Brain microvascular endothelial cell (primary cell): Measurements from ENCODE around the gene TAGLN.

ENCODE experiments used
- DNase-seq: peaks from one replicate; pipeline ENCODE4 v3.0.0-alpha.2; 2020
- H3K27ac ChIP-seq: fragments of 250-450 bp; sonication (Bioruptor Pico); 2 replicates; pipeline ENCODE4 v1.5.1; 2020; ENCODE audit warnings: mild to moderate bottlenecking, moderate library complexity
- H3K27me3 ChIP-seq: fragments of 250-450 bp; sonication (Bioruptor Pico); replicated peaks from 2 replicates; pipeline ENCODE4 v1.5.1; 2020; ENCODE audit warnings: mild to moderate bottlenecking
- H3K36me3 ChIP-seq: fragments of 250-450 bp; sonication (Bioruptor Pico); replicated peaks from 2 replicates; pipeline ENCODE4 v1.5.1; 2020; ENCODE audit warnings: mild to moderate bottlenecking
- H3K4me3 ChIP-seq: 2 replicates; pipeline ENCODE4 v1.5.1; 2011; ENCODE audit warnings: low read depth, mild to moderate bottlenecking, control low read depth, low read length, moderate library complexity
- in situ Hi-C: cut with HindIII; loops from 2 replicates; pipeline ENCODE4 v1.10.0; 2017; ENCODE audit warnings: low sequenced_read_pairs, low pct_ligation_motif_present
- TF ChIP-seq, protein P1 (sequence below): IDR thresholded peaks from 2 replicates; pipeline ENCODE4 v1.5.1; 2011; ENCODE audit warnings: low read depth, mild to moderate bottlenecking, moderate library complexity, low read length, control low read depth, inconsistent platforms; ENCODE audit errors: missing control alignments

TAGLN gene

DNA sequence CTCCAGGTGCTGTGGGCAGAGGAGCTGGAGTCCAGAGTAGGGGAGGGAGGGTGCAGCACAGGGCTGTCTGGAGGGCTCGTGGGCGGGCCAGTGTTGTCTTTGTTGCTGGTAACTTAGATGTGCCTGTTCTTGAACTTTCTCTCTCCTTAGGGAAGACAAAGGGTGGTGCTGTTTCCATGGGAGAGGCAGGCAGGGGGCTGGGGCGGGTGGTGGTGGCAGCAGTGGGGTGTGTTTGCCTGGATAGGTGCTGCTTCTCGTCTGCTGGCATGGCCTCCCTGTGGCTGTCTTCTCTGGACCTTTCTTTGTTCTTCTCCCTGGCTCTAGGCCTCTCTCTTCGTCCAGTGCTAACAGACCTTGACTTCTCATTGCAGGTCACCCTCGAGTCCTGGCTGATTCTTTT is 12.2 kb upstream of the TAGLN start:
- TF ChIP-seq, protein P1, sequence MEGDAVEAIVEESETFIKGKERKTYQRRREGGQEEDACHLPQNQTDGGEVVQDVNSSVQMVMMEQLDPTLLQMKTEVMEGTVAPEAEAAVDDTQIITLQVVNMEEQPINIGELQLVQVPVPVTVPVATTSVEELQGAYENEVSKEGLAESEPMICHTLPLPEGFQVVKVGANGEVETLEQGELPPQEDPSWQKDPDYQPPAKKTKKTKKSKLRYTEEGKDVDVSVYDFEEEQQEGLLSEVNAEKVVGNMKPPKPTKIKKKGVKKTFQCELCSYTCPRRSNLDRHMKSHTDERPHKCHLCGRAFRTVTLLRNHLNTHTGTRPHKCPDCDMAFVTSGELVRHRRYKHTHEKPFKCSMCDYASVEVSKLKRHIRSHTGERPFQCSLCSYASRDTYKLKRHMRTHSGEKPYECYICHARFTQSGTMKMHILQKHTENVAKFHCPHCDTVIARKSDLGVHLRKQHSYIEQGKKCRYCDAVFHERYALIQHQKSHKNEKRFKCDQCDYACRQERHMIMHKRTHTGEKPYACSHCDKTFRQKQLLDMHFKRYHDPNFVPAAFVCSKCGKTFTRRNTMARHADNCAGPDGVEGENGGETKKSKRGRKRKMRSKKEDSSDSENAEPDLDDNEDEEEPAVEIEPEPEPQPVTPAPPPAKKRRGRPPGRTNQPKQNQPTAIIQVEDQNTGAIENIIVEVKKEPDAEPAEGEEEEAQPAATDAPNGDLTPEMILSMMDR: no peak
- peaks cover 49% of the 10 kb centered on the region for H3K36me3 ChIP-seq
- DNase-seq: no peak
- H3K27me3 ChIP-seq: no peaks in the 10 kb centered on the region
- no peak overlapping the region for H3K4me3 ChIP-seq
- no peak overlapping the region for H3K27ac ChIP-seq
- in situ Hi-C loops: no loop called here

DNA sequence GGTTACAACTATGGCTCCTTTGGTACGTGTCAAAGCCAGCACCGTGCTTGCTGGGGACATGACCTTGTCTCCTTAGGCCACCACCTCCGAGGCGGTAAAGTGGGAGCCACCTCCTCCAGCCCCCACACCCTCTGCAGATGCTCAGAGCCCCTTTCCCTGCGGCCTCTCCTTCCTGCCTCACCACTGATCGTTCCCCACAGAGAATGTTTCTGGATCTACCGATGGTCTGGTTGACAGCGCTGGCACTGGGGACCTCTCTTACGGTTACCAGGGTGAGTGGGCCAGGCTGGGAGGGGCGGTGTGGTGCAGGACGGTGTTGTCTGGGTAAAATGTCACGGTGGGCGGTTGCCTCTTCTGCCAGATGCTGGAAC is 11.8 kb upstream of the TAGLN start:
- Histone ChIP-seq H3K36me3 (peaks cover 50% of the 10 kb centered on the region), H3K4me3 (no peak overlapping the region), H3K27ac (no peak overlapping the region), H3K27me3 (no peaks in the 10 kb centered on the region)
- TF ChIP-seq, protein P1: no peak
- no peak for DNase-seq
- in situ Hi-C loops: no loop called here

DNA sequence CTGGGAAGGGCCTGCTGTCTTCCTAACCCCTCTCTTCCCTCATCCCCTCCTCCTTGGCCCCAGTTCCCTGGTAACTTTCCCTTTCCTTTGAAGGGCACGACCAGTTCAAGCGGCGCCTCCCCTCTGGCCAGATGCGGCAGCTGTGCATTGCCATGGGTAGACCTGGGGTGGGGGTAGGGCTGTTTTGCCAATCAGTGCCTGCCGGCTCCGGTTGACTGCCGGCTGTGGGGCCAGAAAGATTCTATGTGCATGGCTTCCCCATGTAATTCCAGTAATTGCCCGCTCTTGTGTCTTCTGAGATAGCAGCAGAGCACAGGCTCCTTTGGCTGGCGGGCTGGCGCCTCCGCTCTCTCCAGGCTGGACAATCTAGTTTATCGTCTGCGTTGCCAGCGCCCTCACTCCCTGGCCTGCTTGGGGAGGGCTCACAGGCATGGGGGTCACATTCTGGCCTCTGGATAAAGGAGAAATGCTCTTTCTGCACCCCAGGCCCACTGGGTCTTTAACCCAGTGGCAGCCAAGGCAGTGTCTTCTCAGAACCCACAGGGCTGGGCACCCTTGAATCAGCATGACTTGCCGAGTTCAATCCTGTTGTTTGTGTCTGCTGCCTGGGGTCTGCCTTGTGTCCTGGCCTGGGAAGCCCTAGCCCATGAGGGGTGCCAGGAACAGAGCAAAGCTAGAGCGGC is 11.2 kb upstream of the TAGLN start:
- TF ChIP-seq, protein P1: no peak
- Histone ChIP-seq H3K27me3 (no peaks in the 10 kb centered on the region), H3K36me3 (peaks cover 48% of the 10 kb centered on the region), H3K4me3 (no peak overlapping the region), H3K27ac (no peak overlapping the region)
- no peak for DNase-seq
- in situ Hi-C loops: no loop called here

DNA sequence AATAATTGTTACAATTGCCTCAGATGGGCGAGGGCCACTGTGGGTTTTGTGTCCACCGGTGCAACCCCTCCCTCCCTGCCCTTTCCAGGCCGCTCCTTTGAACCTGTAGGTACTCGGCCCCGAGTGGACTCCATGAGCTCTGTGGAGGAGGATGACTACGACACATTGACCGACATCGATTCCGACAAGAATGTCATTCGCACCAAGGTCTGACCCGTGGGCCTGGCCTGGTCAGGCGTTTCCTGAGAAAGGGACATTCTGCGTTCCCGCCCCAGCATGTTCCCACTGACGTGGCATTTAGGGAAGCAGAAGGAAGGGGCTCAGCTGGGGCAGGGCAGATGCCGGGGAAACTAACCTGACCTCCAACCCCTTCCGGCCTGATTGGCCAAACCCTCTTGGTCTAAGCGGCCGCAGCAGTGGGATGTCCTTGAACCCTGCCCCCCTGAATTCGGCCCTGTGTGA is 10.5 kb upstream of the TAGLN start:
- no peak for DNase-seq
- TF ChIP-seq, protein P1: no peak
- in situ Hi-C loops: no loop called here
- Histone ChIP-seq H3K36me3 (peaks cover 53% of the 10 kb centered on the region), H3K4me3 (no peak overlapping the region), H3K27me3 (no peaks in the 10 kb centered on the region), H3K27ac (no peak overlapping the region)

DNA sequence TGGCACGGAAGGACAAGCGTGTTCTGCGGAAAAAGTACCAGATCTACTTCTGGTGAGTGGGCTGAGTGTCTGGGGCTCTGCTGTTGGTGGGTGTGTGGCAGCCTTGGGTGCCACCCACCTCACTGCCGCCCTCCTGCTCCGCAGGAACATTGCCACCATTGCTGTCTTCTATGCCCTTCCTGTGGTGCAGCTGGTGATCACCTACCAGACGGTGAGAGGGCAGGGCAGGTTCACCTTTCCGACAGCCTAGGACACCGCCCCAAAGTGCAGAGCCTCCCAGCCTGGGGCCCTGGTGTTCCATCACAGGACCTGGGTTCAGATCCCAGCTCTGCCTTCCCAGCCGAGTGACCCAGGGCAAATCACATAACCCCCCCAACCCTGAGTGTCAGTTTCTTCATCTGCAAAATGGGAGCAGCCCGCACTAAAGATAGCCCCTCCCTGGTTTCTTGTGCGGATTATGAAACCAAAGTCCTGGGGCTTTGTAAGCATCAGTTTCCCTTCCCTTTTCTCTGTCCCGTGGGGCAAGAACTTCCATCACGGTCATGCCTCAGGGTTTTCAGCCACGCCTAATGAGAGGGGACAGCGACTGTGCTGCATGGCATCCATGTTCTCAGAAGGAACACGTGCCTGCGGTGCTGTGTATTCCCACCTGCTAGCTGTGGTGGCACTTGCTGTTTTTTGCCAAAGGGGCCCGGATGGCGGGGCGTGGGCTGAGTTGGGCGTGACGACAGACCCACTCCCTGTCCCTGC is 9.8 kb upstream of the TAGLN start:
- Histone ChIP-seq H3K27ac (no peak overlapping the region), H3K27me3 (no peaks in the 10 kb centered on the region), H3K36me3 (peaks cover 49% of the 10 kb centered on the region), H3K4me3 (no peak overlapping the region)
- DNase-seq: no peak
- in situ Hi-C loops: no loop called here
- TF ChIP-seq, protein P1: no peak
